SW 1271 (cell line): ENCODE results near the gene HAO2.

ENCODE experiments used
- DNase-seq, 2 experiments: peaks; one replicate each; lab custom pipeline; 2025; lab: John Stamatoyannopoulos, UW

Gene HAO2

DNA sequence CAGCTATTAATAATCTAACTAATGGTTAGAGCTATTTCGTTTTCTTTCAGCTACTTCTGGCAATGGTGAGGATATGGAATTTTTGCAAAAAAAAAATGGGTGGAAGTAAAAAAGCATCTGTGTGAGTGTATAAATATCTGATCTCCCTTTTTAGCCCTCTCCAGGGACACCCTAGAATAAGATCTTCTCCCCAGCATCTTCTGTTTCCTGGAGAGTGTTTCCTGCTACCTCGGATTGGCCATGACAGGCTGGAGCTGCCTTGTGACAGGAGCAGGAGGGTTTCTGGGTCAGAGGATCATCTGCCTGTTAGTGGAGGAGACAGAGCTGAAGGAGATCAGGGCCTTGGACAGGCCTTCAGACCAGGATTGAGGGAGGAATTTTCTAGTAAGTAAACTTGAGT is 70.2 kb downstream of the HAO2 start:
- DNase-seq: no peak

GRCh38 chr1:119440721-119441307 is 72.2 kb downstream of the HAO2 start:
- no peak for DNase-seq

GRCh38 chr1:119442756-119443155 is 74.2 kb downstream of the HAO2 start:
- no peak for DNase-seq
